GM20431 (cell line): ENCODE measurements around the gene SNX33.
"Not testable (repeated sequence)": the region's sequence is repeated elsewhere in the genome, so short reads cannot be mapped to it uniquely, and the experiment has no call there.

ENCODE experiments used
- in situ Hi-C: fragments of 300-500 bp; cut with MseI, MboI; formaldehyde crosslinking; loops from one replicate; pipeline ENCODE4 v1.15.0; 2020; ENCODE audit warnings: low sequenced_read_pairs; ENCODE audit not compliant: unreplicated experiment

Gene SNX33

DNA sequence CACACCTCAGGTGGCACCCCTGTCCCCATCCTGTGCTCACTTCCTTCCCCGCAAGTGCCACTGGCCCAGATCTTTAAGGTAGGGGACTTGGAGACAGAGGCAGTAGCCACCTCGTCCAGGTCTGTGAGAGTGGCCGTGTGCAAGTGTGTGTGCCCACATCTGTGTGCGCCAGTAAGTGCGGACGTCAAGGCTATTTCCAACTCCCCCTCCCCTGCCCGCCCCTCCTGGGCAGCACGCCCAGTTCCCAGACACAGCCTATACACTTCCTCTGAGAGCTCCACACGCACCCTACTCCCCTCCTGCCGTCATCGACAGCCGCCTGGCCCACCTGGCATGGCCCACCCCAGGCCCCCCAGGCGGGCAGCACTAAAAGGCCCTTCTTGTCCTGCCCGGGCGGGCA is 61.7 kb downstream of the SNX33 start:
- in situ Hi-C loops = not testable (repeated sequence)

DNA sequence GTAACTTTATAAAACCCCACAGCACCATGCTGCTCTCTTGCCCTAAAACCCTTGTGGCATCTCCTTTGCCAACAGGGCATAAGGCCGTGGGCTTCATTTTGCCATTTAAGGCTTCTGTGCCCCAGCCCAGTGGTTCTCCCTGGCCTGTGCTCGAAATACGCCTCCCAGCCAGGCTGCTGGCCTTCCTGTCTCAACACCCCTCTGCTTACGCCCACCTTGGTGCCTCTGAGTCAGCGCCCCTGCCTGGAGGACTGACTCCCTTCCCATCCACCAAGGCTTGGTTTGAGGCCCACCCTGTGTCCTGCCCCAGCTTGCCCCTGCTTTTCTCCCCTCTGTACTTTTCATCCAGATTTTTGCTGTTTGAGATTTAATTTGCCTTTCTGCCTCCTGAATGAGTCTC is 63.2 kb downstream of the SNX33 start:
- in situ Hi-C loops = not testable (repeated sequence)

DNA sequence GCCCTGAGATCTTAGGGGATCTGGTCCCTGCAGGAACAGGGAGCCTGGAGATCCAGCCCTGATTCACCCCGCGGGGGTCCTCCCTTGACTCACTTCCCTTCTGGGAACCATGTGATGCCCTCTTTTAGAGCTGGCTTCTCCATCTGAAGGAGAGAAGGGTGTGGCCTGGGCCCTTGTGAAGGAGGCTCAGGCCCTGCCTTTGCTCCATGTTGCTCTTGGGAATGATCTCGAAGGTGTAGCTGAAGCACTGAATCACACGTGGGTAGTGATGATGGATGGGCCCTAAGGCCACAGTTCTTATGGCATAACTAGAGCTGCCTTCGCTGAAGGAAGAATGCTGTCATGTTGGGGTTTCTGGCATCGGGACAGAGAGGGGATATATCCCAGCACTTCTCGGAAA is 63.8 kb downstream of the SNX33 start:
- in situ Hi-C loops = not testable (repeated sequence)
